GM23338 (cell line): Measurements from ENCODE around the gene STAC. TPM values are rescaled to one million over a fixed set of nuclear protein-coding genes. Genes with fewer than 3 reads are reported as not detected.
"Not testable (repeated sequence)": the region's sequence is repeated elsewhere in the genome, so short reads cannot be mapped to it uniquely, and the experiment has no call there.

Experiments
- ATAC-seq: fragments of 200-7000 bp; cut with Tn5 transposase; 3 replicates; pipeline ENCODE4 v1.9.1; 2020
- DNase-seq: peaks from one replicate; pipeline ENCODE4 v3.0.0-alpha.2; 2015; ENCODE audit warnings: low spot score
- H2AFZ ChIP-seq: fragments of 200-600 bp; sonication (generic); 2 replicates; pipeline ENCODE4 v1.8.0; 2016; ENCODE audit warnings: antibody characterized with exemption, mild to moderate bottlenecking, moderate library complexity
- H3F3A ChIP-seq: fragments of 200-600 bp; sonication (generic); replicated peaks from 2 replicates; pipeline ENCODE4 v1.8.0; 2017; ENCODE audit warnings: antibody characterized with exemption, mixed run types, low read depth
- H3K27ac ChIP-seq: fragments of 200-600 bp; sonication (generic); 2 replicates; pipeline ENCODE4 v1.6.1; 2016; ENCODE audit warnings: low read depth
- H3K27me3 ChIP-seq: fragments of 200-600 bp; sonication (generic); 2 replicates; pipeline ENCODE4 v1.8.0; 2016; ENCODE audit warnings: mild to moderate bottlenecking, mixed run types, moderate library complexity; ENCODE audit not compliant: insufficient read depth
- H3K36me3 ChIP-seq: fragments of 200-600 bp; sonication (generic); 2 replicates; pipeline ENCODE4 v1.8.0; 2016; ENCODE audit warnings: mild to moderate bottlenecking; ENCODE audit not compliant: insufficient read depth
- H3K4me1 ChIP-seq: fragments of 200-600 bp; sonication (generic); 2 replicates; pipeline ENCODE4 v1.8.0; 2016; ENCODE audit warnings: mild to moderate bottlenecking, moderate library complexity; ENCODE audit not compliant: insufficient read depth
- H3K4me2 ChIP-seq: fragments of 200-600 bp; sonication (generic); 2 replicates; pipeline ENCODE4 v1.7.1; 2017; ENCODE audit warnings: mixed run types
- H3K4me3 ChIP-seq: fragments of 200-600 bp; sonication (generic); 2 replicates; pipeline ENCODE4 v1.6.1; 2016; ENCODE audit warnings: mixed run types
- H3K79me2 ChIP-seq: fragments of 200-600 bp; sonication (generic); replicated peaks from 2 replicates; pipeline ENCODE4 v1.8.0; 2017; ENCODE audit warnings: mild to moderate bottlenecking; ENCODE audit not compliant: insufficient read depth
- H3K9me2 ChIP-seq: fragments of 200-600 bp; sonication (generic); 2 replicates; pipeline ENCODE4 v1.8.0; 2017; ENCODE audit not compliant: insufficient read depth
- H4K20me1 ChIP-seq: fragments of 200-600 bp; sonication (generic); replicated peaks from 2 replicates; pipeline ENCODE4 v1.8.0; 2017; ENCODE audit warnings: mild to moderate bottlenecking; ENCODE audit not compliant: insufficient read depth
- H3K27ac Mint-ChIP-seq: 2 replicates; pipeline ENCODE4 v1.8.0; 2020; ENCODE audit warnings: inconsistent platforms, mild to moderate bottlenecking, moderate library complexity, mixed read lengths
- H3K27me3 Mint-ChIP-seq: 3 replicates; pipeline ENCODE4 v1.8.0; 2022; ENCODE audit warnings: low read depth, mild to moderate bottlenecking, moderate library complexity, mixed read lengths, inconsistent platforms; ENCODE audit not compliant: insufficient read depth, poor library complexity
- H3K36me3 Mint-ChIP-seq: 3 replicates; pipeline ENCODE4 v1.8.0; 2021; ENCODE audit warnings: low read depth, mild to moderate bottlenecking, inconsistent platforms, moderate library complexity, mixed read lengths
- H3K4me1 Mint-ChIP-seq: 3 replicates; pipeline ENCODE4 v1.8.0; 2020; ENCODE audit warnings: mild to moderate bottlenecking, inconsistent platforms, mixed read lengths
- H3K4me3 Mint-ChIP-seq: 3 replicates; pipeline ENCODE4 v1.8.0; 2021; ENCODE audit warnings: moderate library complexity, mild to moderate bottlenecking, inconsistent platforms, mixed read lengths
- H3K9me3 Mint-ChIP-seq: 3 replicates; pipeline ENCODE4 v1.8.0; 2020; ENCODE audit warnings: moderate library complexity, mild to moderate bottlenecking, inconsistent platforms, mixed read lengths
- CTCF ChIP-seq, 2 experiments: fragments of 200-600 bp in 1 of 2; sonication (generic) in 1 of 2; conservative IDR thresholded peaks; 2 replicates each; pipeline versions ENCODE4 v1.5.1 to v1.6.1; 2016 to 2017; ENCODE audit warnings: antibody characterized with exemption in 2 of 2, low read depth in 2 of 2, mild to moderate bottlenecking in 2 of 2, moderate library complexity in 1 of 2
- ETS1 ChIP-seq: IDR thresholded peaks from 2 replicates; pipeline ENCODE4 v1.6.1; 2016; ENCODE audit warnings: antibody characterized with exemption
- EZH2phosphoT487 ChIP-seq: fragments of 200-600 bp; sonication (generic); IDR thresholded peaks from one replicate; pipeline ENCODE4 v1.8.1; 2018; ENCODE audit warnings: antibody characterized with exemption; ENCODE audit not compliant: unreplicated experiment
- NANOG ChIP-seq: IDR thresholded peaks from 2 replicates; pipeline ENCODE4 v1.6.1; 2016; ENCODE audit warnings: antibody characterized with exemption, borderline replicate concordance
- POLR2AphosphoS5 ChIP-seq: IDR thresholded peaks from 2 replicates; pipeline ENCODE4 v1.6.1; 2016; ENCODE audit warnings: antibody characterized with exemption, low read depth
- STAT1 ChIP-seq: IDR thresholded peaks from one replicate; pipeline ENCODE4 v1.6.1; 2016; ENCODE audit warnings: antibody characterized with exemption; ENCODE audit not compliant: unreplicated experiment
- ZNF114 ChIP-seq: fragments of 250-450 bp; sonication (Bioruptor Pico); IDR thresholded peaks from 2 replicates; pipeline ENCODE4 v1.5.0; 2020; ENCODE audit warnings: mild to moderate bottlenecking, moderate library complexity
- polyA plus RNA-seq: library from polyadenylated mRNA; unstranded; fragments of >200 nt; fragmentation: Nextera tagmentation; extraction: Ambion mirVana; gene quantifications from 2 replicates; pipeline ENCODE4 v1.2.1, GENCODE V29; 2016
- total RNA-seq: library from RNA; depleted of rRNA; stranded (reverse); fragments of >200 nt; shearing (Covaris generic); gene quantifications from 2 replicates; pipeline ENCODE4 v1.2.3, GENCODE V29; 2014

STAC gene
- total and polyA plus RNA-seq, 2 experiments from 2014 or later = 5.6 to 22.9 TPM

GRCh38 chr3:36496684-36497633, 116.7 kb downstream of the STAC start:
- Histone ChIP-seq H3K4me3 (no peak overlapping the region), H3K79me2 (no peaks in the 10 kb centered on the region), H3K36me3 (0 out of 2 replicates have a peak, but pooled peaks cover 3% of the 10 kb centered on the region), H3K9me2 (no peaks in the 10 kb centered on the region), H3F3A (no peaks in the 10 kb centered on the region), H4K20me1 (no peaks in the 10 kb centered on the region; the same call in 1 of the 2 replicates), H3K4me2 (no peak overlapping the region), H2AFZ (no peak overlapping the region), H3K4me1 (no peaks in the 10 kb centered on the region), H3K27me3 (no peaks in the 10 kb centered on the region), H3K27ac (no peak overlapping the region)
- no peak for DNase-seq
- H3K27ac Mint-ChIP-seq = no peak overlapping the region
- no peaks in the 10 kb centered on the region for H3K9me3 Mint-ChIP-seq
- peaks cover 2% of the 10 kb centered on the region; the same call in 1 of the 3 replicates for H3K4me1 Mint-ChIP-seq
- no peak for ATAC-seq
- H3K27me3 Mint-ChIP-seq = peaks cover 2% of the 10 kb centered on the region
- TF ChIP-seq CTCF (conservative IDR thresholded peaks at IDR 0.05; ENCODE audit: low read depth in 2 of 2) (no peak), ETS1 (no peak), POLR2AphosphoS5 (no peak), EZH2phosphoT487 (no peak), ZNF114 (CRISPR knock-in tag) (no peak)
- H3K4me3 Mint-ChIP-seq = no peak overlapping the region
- no peaks in the 10 kb centered on the region; the same call in 2 of the 3 replicates for H3K36me3 Mint-ChIP-seq

GRCh38 chr3:36500053-36500452, 119.7 kb downstream of the STAC start:
- not testable (repeated sequence) for H2AFZ ChIP-seq, H3K4me2 ChIP-seq, H3K79me2 ChIP-seq, H3K4me1 Mint-ChIP-seq, H3K4me3 ChIP-seq, DNase-seq, H3K27me3 ChIP-seq, H3K27ac Mint-ChIP-seq, H4K20me1 ChIP-seq, H3K27me3 Mint-ChIP-seq, H3K36me3 Mint-ChIP-seq, H3K9me2 ChIP-seq, H3K27ac ChIP-seq, H3F3A ChIP-seq, H3K9me3 Mint-ChIP-seq, H3K36me3 ChIP-seq, H3K4me1 ChIP-seq, H3K4me3 Mint-ChIP-seq, ATAC-seq

GRCh38 chr3:36501616-36502015, 121.3 kb downstream of the STAC start:
- Histone ChIP-seq H3K4me1 (no peaks in the 10 kb centered on the region), H3K27ac (no peak overlapping the region), H3K9me2 (no peaks in the 10 kb centered on the region), H3K36me3 (0 out of 2 replicates have a peak, but pooled peaks cover 3% of the 10 kb centered on the region), H2AFZ (no peak overlapping the region), H4K20me1 (no peaks in the 10 kb centered on the region), H3F3A (no peaks in the 10 kb centered on the region), H3K4me2 (no peak overlapping the region), H3K4me3 (no peak overlapping the region), H3K27me3 (no peaks in the 10 kb centered on the region), H3K79me2 (no peaks in the 10 kb centered on the region)
- no peak for ATAC-seq
- Mint-ChIP-seq H3K27me3 (peaks cover 2% of the 10 kb centered on the region), H3K27ac (no peak overlapping the region; the same call in 1 of the 2 replicates), H3K9me3 (no peaks in the 10 kb centered on the region), H3K4me3 (no peak overlapping the region), H3K4me1 (no peaks in the 10 kb centered on the region), H3K36me3 (peaks cover 12% of the 10 kb centered on the region)
- no peak for DNase-seq
- TF ChIP-seq ZNF114 (CRISPR knock-in tag) = no peak
- TF ChIP-seq CTCF (conservative IDR thresholded peaks at IDR 0.05; ENCODE audit: low read depth in 2 of 2) = no peak
- TF ChIP-seq NANOG = no peak
- no peak for TF ChIP-seq EZH2phosphoT487
- TF ChIP-seq STAT1 = no peak
